Psoas muscle (tissue), 8 donors: Measurements from ENCODE around the gene SAP30BP. TPM values are rescaled to one million over a fixed set of nuclear protein-coding genes. Genes with fewer than 3 reads are reported as not detected.

Source experiments
- ATAC-seq, 4 donors: fragments of 200-7000 bp; cut with Tn5 transposase; one replicate each; pipeline ENCODE4 v1.9.1; 2020; ENCODE audit warnings: moderate library complexity in 3 of 4, mild to moderate bottlenecking in 2 of 4
- DNase-seq, 2 donors: peaks; one replicate each; pipeline ENCODE4 v3.0.0-alpha.2; 2020
- H3K27ac ChIP-seq: fragments of 200-600 bp; one replicate; pipeline ENCODE4 v1.8.0; 2022
- H3K27me3 ChIP-seq, 3 donors: fragments of 200-600 bp in 1 of 3; one replicate each; pipeline versions ENCODE4 v1.6.1 to v1.8.0; 2013 to 2022; ENCODE audit warnings: low read length in 2 of 3, mild to moderate bottlenecking in 2 of 3, moderate library complexity in 1 of 3; ENCODE audit not compliant: insufficient read depth in 3 of 3
- H3K36me3 ChIP-seq, 2 donors: fragments of 200-600 bp in 1 of 2; one replicate each; pipeline versions ENCODE4 v1.6.1 to v1.8.0; 2013 to 2022; ENCODE audit warnings: low read depth in 1 of 2, mild to moderate bottlenecking in 1 of 2, moderate library complexity in 1 of 2; ENCODE audit not compliant: insufficient read depth in 1 of 2
- H3K4me1 ChIP-seq: fragments of 200-600 bp; one replicate; pipeline ENCODE4 v1.8.0; 2022
- H3K4me3 ChIP-seq: fragments of 200-600 bp; one replicate; pipeline ENCODE4 v1.8.0; 2022; ENCODE audit warnings: mild to moderate bottlenecking
- H3K9me3 ChIP-seq: fragments of 200-600 bp; one replicate; pipeline ENCODE4 v1.8.0; 2022
- WGBS, 3 donors: extraction: QIAGEN DNeasy Blood & Tissue Kit; methylation state at CpG; one replicate each; pipeline versions ENCODE4 v1.1.6 to v1.1.7; 2013; 5-methylcytosine and 5-hydroxymethylcytosine counted together
- intact Hi-C, 2 donors: fragments of 100-400 bp; cut with DNase I; formaldehyde crosslinking; loops; one replicate each; pipeline versions ENCODE4 v1.11.0 to v1.14.2; 2022
- long read RNA-seq, 2 donors: library from polyadenylated mRNA; unstranded; transcript quantifications; one replicate each; pipeline ENCODE4 v2.0.0, GENCODE V29; 2021
- polyA plus RNA-seq, 3 donors: library from polyadenylated mRNA; stranded (reverse); fragments of 200-250 nt; gene quantifications; one replicate each; pipeline ENCODE4 v1.2.3, GENCODE V29; 2013
- total RNA-seq, 4 donors: library from RNA; stranded (reverse); fragmentation: NEBNext Ultra II Directional in 2 of 4; extraction: Animal tissue kit (Norgen Biotek cat#: 25700) in 2 of 4; gene quantifications; one replicate each; pipeline versions ENCODE4 v1.2.1 to v1.2.4, GENCODE V29; 2021 to 2023
- TF ChIP-seq, protein P1 (sequence below): fragments of 200-600 bp; IDR thresholded peaks from one replicate; pipeline ENCODE4 v1.8.0; 2022; ENCODE audit warnings: antibody characterized with exemption
- donor health status: healthy with polysubstance abuse.
- donor health status: DM: no; HTN: no; CAD: no; lungs with moderate emphysema.
- donor health status: Bipolar disorder and iron deficiency.
- donor health status: healthy.
- donor health status: DM: yes; HTN: yes; CAD: no.
- donor health status: DM: no; HTN: no; CAD: no.
- donor health status: DM: no; HTN: no; CAD: no.
- donor health status: DM: yes; HTN: yes; CAD: no.

SAP30BP gene
- total RNA-seq (10 to 100 TPM; 40.9 to 68.5 (median 46.7) TPM), polyA plus RNA-seq (100 to 1,000 TPM in 1 of 3 donors, 10 to 100 TPM in 2; 71.9 to 123 (median 79.4) TPM)
- long read RNA-seq, donor 1, transcript SAP30BP-225 (11 exons, 2,722 nt) = major isoform, 20 of 27 reads
- long read RNA-seq, donor 1, partial matches to known transcripts = 0 of 27 reads
- long read RNA-seq, donor 1, other reads (novel, unspliced or antisense) = 4 of 27 reads
- long read RNA-seq, donor 2, transcript SAP30BP-225 (11 exons, 2,722 nt) = major isoform, 43 of 69 reads
- long read RNA-seq, donor 2, partial matches to known transcripts = 1 of 69 reads
- long read RNA-seq, donor 2, other reads (novel, unspliced or antisense) = 20 of 69 reads

DNA sequence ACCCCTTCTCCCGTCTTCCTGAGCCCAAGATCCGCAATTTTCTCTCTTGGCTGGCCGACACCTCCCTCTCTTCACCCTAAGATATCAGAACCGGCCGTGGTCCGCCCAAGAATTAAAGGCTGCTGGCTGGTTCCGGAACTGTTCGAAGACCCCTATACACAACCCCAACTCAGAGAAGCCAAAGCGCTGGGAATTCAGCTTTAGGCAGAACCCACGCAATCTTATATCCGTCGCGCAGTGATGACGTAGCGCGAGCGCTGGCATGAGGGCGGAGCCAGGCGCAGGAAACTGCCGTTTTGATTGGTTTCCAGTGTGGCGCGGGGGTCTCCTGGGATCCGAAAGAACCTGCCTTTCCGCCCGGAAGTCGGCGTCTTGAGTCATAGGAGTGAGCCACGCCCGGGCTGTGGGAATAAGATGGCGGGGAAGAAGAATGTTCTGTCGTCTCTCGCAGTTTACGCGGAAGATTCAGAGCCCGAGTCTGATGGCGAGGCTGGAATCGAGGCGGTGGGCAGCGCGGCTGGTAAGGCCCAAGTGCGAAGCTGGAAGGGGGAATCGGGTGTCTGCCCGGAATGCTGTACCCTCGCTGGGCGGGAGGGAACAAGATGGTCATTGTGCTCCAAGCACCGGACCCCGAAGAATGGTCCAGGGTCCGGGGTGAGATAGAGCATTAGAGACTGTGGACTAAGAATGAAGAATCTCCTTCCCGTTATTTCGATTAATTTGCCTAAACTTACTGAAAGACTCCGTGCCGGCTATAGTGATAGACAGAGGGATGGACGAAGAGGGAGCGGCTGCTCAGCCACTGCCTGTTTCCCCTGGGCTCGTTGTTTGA, at the start of gene SAP30BP, which contains the start of gene RECQL5:
Gene SAP30BP, plus strand, starts transcription at position 380 of the 832 bp plus-strand sequence. Its CDS starts 35 bp downstream, at position 415.
Gene RECQL5, minus strand, starts transcription at position 196 of the 832 bp plus-strand sequence. CDS start 597 bp downstream, outside the sequence.
- peak within 1 kb of the TSS; percentile 91 for H3K4me3 ChIP-seq
- WGBS, 3 donors = 0% methylated on average over 55 of the region's 55 CpGs
- H3K27me3 ChIP-seq = no peaks in the 10 kb centered on the region
- peak within 1 kb of the TSS; percentile 93 for H3K27ac ChIP-seq
- intact Hi-C loops = no loop called here
- DNase-seq (peak; percentile 98 to 99), ATAC-seq (peak; percentile 100)
- H3K9me3 ChIP-seq = no peaks in the 10 kb centered on the region
- TF ChIP-seq, protein P1, sequence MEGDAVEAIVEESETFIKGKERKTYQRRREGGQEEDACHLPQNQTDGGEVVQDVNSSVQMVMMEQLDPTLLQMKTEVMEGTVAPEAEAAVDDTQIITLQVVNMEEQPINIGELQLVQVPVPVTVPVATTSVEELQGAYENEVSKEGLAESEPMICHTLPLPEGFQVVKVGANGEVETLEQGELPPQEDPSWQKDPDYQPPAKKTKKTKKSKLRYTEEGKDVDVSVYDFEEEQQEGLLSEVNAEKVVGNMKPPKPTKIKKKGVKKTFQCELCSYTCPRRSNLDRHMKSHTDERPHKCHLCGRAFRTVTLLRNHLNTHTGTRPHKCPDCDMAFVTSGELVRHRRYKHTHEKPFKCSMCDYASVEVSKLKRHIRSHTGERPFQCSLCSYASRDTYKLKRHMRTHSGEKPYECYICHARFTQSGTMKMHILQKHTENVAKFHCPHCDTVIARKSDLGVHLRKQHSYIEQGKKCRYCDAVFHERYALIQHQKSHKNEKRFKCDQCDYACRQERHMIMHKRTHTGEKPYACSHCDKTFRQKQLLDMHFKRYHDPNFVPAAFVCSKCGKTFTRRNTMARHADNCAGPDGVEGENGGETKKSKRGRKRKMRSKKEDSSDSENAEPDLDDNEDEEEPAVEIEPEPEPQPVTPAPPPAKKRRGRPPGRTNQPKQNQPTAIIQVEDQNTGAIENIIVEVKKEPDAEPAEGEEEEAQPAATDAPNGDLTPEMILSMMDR = no peak
- peaks cover 7 to 63% of the 10 kb centered on the region in 2 donors for H3K36me3 ChIP-seq
- peaks cover 25% of the 10 kb centered on the region for H3K4me1 ChIP-seq

DNA sequence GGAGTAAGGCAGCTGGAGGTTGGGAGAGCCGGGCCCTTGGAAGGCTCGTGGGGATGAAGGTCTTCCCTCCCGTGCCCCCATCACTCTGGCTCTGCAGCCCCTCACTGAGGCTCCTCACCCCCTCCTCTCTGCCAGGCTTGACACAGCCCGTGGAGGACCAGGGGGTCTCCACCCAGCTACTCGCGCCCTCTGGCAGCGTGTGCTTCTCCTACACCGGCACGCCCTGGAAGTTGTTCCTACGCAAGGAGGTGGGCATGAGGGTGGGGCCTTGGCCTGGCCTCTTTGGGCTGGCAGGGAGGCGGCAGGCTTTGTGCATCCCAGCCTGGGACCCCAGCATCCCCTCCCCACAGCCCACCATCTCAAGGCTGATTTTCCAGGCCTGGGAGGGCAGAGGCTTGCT, 49.5 kb upstream of the SAP30BP start:
- Histone ChIP-seq H3K4me1 (no peaks in the 10 kb centered on the region), H3K36me3 (peaks cover 0 to 37% of the 10 kb centered on the region in 2 donors), H3K9me3 (no peaks in the 10 kb centered on the region), H3K4me3 (no peak overlapping the region), H3K27me3 (no peaks in the 10 kb centered on the region), H3K27ac (no peak overlapping the region)
- no peak for ATAC-seq
- intact Hi-C loops = no loop called here
- TF ChIP-seq, protein P1 = no peak
- WGBS, 3 donors = 88 to 92% (median 89%) methylated on average over 10 to 11 of the region's 11 CpGs
- DNase-seq = no peak

DNA sequence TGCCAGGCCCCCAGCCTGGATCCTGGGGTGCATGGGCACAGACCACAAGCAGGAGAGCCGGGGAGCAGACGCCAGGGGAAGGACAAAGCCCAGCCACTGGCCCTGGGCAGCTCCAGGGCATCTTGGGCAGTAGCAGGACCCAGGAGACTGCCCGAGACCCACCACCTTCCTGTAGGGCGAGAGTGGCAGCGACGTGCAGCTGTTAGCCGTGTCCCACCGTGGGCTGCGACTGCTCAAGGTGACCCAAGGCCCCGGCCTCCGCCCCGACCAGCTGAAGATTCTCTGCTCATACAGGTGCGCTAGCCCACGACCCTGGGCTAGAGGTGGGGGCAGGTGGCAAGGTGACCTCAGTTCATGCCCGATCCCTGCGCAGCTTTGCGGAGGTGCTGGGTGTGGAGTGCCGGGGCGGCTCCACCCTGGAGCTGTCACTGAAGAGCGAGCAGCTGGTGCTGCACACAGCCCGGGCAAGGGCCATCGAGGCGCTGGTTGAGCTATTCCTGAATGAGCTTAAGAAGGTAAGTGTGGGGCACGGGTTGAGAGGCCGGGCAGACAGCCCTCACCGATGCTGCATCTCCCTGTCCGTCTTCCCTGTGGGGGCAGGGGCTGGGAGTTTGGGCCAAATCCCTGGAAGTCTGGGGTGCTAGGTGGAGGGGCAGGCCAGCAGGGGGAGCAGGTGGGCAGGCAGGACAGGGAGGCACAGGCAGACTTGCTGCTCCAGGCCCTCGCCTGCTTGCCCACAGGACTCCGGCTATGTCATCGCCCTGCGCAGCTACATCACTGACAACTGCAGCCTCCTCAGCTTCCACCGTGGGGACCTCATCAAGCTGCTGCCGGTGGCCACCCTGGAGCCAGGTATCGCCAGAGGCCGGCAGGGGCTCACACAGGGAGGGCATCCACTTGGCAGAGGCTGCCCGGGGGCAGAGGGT, 47.4 kb upstream of the SAP30BP start:
- WGBS, 3 donors = 76 to 80% (median 77%) methylated on average over 31 to 36 of the region's 36 CpGs
- TF ChIP-seq, protein P1 = no peak
- no peak overlapping the region for H3K27ac ChIP-seq
- no peaks in the 10 kb centered on the region for H3K9me3 ChIP-seq
- ATAC-seq (peak in 2 of 4 donors; percentile 40 to 55), DNase-seq (no peak)
- no peak overlapping the region for H3K4me3 ChIP-seq
- intact Hi-C loops = loop anchor here in 1 of 2 donors (5.0 kb wide), 1 partner anchor 77 kb away; no protein-coding TSS in a partner anchor
- peaks cover 7% of the 10 kb centered on the region for H3K4me1 ChIP-seq
- H3K36me3 ChIP-seq = peaks cover 0 to 34% of the 10 kb centered on the region in 2 donors
- H3K27me3 ChIP-seq = no peaks in the 10 kb centered on the region

DNA sequence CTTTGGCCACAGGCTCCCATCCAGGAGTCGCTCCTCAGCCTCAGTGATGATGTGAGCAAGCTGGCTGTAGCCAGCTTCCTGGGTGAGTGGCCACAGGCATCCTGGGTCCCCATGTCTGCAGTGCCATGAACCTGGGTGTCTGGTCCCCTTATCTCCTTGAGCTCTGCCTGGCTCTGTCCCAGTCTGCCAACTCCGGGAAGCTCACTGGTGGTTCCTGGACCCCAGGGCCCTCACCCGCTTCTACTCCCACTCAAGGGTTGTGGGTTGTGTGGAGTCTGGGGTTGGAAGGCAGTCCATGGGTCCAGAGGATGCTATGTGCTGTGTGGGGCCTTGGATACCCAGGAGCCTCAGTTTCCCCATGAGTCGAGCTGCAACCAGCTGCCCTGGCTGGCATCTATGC, 45.6 kb upstream of the SAP30BP start:
- intact Hi-C loops = loop anchor here in 1 of 2 donors (5.0 kb wide), 1 partner anchor 79 kb away; no protein-coding TSS in a partner anchor
- TF ChIP-seq, protein P1 = no peak
- WGBS, 3 donors = 84 to 88% (median 87%) methylated on average over 3 to 4 of the region's 4 CpGs
- Histone ChIP-seq H3K9me3 (no peaks in the 10 kb centered on the region), H3K27me3 (no peaks in the 10 kb centered on the region), H3K27ac (no peak overlapping the region), H3K4me3 (no peak overlapping the region), H3K36me3 (peaks cover 0 to 44% of the 10 kb centered on the region in 2 donors), H3K4me1 (peaks cover 7% of the 10 kb centered on the region)
- ATAC-seq (no peak), DNase-seq (no peak)
